HG03108 (cell line): ENCODE results near the gene SORCS2.

Experiments used
- ATAC-seq: cut with Tn5 transposase; IDR thresholded peaks from one replicate; pipeline ENCODE4 v1.9.1; 2021; ENCODE audit warnings: moderate library complexity; ENCODE audit not compliant: unreplicated experiment

The SORCS2 gene

DNA sequence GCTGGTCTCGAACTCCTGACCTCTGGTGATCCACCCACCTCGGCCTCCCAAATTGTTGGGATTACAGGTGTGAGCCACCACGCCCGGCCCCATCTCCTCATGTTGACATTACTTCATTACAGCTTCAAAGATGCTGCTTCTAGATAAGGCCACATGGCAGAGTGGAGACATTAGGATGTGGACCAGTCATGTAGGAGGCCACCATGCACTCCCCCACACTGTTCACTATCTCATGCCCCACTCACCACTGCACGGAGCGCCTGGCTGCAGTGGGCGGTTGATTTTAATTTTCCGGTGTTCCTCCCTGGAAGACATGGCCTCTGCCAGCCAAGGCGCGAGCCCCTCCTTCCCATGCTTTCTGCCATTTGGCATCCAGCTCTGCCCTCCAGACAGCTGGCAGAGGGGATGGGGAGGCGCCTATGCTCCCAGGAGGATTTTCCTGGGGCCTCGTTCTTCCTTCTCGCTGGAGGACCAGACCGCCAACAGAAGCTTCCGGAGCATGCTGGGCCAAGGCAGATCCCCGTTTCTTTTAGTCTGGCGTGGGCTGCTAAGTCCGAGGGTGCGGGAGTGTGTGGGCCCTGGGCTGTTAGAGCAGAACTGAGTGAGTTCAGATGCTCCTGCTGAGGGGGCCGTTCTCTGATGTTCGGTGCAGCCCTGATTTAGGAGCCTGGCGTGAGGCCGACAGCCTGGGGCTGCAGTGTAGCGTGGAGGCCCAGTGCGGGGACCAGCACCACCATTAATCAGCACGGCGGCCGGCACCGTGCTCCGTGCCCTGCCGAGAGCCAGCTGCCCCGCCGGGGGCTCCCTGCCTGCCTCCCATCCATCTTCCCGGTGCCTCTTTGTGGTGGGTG is 93.1 kb downstream of the SORCS2 start:
- ATAC-seq, result no peak

DNA sequence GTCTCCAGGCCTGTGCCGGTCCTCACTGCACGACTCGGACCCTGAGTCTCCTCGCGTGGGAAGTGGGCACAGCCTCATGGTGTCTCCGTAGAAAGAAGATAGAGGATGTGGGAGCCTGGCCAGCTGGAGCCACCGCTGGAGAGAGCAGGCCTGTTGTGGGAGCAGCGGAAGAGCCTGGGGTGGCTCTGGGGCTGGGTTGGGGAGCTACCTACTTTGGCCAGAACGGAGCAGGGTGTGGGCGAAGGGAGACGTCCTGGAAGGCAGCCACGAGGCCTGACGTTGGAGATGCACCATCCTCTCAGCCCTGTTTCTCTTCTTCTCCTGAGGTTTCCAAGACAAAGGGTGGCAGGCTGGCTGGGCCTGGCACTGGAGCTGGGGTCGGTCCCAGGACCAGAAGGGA is 93.8 kb downstream of the SORCS2 start:
- no peak for ATAC-seq

DNA sequence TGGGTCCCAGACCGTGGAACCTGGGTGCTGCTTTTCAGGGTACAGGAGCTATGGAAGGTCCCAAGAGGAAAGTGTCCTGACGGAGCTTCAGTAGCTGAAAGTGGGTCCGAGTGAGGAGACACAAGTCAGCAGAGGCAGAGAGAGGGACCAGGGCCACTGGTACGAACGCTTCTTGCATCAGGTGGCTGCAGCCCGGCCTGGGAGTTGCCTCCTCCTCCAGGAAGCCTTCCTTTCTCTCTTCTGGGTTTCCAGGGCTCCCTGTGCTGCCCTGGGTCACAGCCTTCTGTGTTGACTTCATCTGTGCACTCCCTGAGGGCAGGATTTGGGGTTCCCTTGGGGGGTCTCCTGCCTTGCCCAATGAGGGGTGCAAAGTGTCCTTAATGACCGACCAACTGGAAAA is 94.5 kb downstream of the SORCS2 start:
- no peak for ATAC-seq

DNA sequence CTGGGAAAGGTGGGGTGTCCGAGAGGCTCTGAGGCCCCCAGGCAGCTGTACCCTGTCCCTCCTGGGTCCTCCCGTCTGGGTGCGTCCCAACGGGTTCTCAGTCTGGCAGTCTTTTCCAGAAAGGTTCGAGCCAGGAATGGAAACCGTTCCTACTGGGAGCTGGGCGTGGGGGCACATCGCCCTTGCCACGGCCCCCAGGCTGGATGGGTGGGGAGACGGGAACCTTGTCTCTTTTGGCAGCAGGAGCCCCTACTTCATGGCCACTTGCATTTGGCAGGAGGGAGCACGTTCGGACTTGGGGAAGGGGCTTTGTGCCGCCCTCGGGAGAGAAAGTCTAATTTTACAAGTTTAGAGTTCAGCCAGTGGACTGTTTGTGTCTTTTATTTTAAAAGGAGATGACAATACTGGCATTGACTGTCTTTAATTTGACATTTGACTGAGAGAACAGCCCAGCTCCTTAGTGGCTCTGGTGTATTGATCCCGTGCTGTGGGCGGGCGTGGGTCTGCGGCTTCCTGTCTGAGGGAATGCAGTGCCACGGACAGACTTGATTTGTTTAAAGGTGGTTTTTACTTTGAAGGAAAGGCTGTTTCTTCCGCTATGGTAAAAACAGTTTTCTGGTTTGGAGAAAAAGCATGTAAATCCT is 95.1 kb downstream of the SORCS2 start:
- no peak for ATAC-seq

DNA sequence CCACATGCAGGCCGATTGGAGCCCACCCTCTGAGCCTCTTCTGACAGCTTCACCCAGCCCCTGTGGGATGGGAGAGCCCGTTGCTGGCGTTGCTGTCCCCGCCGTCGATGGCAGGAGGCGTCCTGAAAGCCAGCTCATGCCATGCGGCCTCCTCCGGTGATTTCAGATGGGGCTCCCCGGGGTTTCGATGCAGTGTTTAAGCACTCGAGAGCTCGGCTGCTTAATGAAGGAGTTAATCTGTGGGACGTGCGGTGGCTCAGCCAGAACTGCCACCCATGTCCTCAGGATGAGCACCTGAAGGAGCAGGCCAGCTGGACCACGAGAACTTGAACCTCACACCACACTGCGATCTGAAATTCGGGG is 95.6 kb downstream of the SORCS2 start:
- no peak for ATAC-seq

DNA sequence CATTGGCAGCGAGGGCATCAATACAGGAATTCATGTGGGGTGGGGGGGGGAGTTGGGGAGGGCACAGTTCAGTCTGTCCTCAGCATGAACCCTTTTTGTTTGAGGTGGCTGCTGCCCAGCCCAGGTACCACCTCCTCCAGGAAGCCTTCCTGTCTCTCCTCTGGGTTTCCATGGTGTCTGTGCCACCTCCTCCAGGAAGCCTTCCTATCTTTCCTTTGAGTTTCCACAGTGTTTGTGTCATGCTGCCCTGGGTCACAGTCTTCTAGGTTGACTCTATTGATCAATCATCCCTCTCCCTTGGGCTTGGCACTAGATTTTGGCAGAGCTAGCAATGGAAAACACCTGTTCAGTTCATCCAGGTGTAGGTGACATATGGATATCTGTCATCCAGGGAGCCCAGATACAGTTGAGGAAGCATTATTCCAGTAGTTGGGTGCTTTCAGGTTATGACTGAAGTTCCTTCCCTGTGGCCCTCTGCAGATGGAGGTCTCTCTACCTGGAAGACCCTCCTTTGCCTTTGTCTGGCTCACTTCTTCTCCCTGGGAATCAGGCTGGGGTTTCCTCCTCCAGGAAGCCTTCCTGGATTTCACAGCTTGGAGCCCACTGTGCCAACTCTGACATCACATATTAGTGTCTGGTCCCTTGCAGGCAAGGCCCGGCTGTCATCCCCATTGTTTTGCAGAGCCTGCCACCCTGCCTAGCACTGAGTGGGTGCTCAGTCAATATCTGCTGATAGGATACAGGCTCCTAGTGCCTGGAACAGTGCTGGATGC is 96.6 kb downstream of the SORCS2 start:
- ATAC-seq, result no peak

DNA sequence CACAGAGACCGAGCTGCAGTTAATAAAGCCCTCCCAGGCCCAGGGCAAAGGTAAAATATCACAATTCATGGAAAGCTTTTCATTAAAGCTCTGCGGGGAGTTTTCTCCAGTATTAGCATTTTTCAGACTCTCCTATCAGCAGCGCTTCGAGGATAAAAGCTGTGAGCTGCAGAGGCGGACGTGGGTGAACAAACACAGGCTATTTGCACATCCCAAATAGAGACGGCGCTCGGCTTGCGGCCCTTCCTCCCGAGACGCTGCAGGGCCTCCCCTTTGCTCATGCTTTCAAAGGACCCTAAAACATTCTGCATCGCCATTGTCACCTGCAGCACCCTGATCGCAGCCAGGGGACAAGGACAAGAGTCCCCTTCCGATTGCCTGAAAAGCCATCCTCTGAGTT is 97.3 kb downstream of the SORCS2 start:
- no peak for ATAC-seq

DNA sequence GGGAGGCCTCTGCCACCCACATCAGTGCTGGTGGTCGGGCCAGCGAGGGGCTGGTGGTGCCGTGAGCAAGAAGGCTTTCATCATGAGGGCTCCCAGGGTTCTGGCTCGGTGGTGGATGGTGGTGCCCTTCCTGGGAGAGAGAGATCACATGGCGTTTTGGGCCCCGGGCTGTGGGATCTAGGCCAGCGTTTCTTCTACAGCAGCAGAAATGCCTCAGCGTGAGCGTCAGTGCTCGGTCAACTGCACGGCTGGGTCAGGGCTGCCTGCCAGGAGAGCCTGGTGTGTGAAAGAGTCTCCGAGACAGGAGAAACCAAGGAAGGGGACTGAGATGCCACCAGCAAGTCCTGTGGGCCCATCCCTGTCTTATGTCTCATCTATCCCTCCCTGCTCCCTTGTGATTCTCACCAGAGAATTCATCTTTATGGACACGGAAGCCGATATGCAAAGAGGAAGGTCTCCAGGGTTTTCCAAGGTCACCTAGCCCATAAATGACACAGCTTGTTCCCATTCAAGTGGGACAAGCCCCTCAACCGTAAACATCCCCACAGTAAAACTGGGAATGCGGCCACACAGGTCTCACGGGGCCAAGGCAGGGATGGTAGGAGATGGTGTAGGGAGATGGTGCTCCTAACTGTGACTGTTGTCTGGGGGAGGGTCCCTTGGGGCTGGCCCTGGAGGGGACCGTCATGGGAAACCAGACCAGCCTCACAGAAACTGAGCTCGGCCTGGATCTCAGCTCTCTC is 99.2 kb downstream of the SORCS2 start:
- no peak for ATAC-seq

DNA sequence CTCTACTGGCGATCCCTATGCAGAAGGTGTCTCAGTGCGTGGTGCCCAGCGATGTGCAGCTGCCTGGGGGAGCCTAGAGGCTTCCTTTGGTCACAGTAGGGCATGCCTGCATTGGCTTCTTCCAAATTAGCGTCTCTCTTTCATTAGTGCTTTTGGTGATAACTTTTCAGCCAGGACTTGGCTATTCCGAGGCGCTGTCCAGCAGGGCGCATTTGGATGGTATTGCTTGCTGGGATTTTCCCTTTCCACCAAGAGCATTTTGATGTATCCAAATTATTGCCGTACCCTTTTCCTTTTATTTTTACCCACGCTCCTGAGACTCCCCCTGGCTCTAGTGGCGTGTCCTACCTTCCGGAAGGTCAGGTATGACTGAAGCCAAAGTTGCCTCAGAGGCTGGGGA is 101.4 kb downstream of the SORCS2 start:
- no peak for ATAC-seq

DNA sequence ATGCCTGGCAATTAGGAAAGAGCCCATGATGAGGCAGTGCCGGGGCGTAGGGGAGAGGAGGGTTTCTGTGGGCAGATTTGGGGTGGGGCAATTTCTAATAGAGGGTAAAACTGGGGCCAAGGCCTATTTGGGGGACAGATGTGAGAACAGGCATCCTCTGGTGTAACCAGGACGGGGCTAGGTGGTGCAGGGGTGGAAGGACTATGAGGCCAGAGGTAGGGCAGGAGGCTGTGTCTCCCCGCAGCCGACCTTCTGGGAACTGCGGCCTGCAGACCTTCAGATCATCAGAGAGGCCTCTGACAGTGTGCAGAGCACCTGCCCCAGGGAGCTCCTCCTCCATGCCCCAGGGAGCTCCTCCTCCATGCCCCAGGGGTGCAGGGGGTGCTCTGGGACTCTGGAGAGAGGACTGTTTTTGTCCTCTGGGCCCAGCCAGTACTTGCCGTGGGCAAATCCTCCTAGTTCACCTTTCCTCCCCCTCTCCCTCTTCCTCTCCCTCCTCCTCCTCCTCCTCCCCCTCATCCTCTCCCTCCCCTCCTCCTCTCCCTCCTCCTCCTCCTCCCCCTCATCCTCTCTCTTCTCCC is 101.9 kb downstream of the SORCS2 start:
- ATAC-seq, result no peak

DNA sequence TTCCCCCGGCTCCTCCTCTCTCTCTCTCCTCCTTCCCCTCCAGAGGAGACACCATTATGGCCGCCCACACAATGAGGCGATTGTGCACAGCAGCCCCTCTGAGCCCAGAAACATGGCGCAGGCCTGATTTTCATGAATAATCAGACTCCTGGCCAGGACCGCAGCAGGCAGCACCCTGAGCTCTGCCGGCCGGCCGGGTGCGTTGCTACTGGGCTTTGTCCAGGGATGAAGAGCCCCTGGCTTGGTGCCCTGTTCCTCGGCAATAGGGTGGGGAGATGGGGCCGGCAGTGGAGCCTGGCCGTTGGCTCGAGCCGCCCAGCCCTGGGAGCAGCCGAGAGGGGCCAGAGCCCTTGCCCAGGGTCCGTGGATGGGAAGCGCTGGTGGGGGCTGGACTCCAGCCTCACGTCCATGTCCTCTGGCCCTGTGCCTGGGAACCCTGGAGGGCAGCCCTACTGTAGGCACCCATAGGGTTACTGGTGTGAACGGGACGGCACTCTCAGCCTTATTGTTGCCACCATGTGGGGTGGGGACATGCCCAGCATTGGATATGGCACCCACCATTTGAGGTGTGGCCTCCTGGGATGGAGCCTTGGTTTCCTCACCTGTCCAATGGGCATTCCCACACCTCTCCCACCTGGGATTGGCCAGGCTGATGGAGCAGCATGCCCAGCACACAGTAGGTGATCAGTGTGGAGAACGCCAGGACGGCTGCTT is 103.0 kb downstream of the SORCS2 start:
- ATAC-seq, result no peak

DNA sequence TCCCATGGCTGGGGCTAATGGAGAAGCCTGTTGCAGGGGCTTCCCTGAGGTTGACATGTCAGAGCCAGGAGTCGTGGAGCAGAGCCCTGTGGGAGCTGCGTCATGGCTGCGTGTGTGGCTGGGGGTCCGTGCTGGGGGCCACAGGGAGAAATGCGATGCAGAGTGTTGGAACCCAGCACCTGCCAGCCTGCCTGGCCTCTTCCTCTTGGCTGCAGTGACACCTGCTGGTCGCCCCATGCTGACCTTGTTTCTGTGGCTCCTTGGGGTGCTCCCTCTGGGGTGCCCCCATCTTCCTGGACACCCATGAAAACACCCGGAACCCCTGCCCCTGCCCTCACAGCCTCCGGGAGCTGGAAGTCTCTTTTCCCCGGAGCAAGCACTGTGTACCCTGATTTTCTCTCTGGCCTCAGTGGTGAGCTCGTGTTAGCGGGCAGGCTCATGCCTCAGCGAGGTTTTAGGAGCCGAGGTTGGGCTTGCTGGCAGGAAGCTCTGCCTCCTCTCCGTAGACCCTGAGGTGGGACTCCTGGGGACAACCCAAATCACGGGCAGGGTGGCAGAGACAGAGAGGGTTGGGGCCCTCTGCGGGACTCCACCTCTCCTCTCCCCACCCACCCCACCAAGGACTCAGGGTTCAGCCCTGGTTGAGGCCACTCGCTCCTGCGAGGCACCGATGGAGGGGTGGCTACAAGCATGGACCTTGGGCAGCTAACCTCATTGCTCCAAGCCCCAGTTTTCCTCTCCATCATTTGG is 103.7 kb downstream of the SORCS2 start:
- ATAC-seq, result no peak

DNA sequence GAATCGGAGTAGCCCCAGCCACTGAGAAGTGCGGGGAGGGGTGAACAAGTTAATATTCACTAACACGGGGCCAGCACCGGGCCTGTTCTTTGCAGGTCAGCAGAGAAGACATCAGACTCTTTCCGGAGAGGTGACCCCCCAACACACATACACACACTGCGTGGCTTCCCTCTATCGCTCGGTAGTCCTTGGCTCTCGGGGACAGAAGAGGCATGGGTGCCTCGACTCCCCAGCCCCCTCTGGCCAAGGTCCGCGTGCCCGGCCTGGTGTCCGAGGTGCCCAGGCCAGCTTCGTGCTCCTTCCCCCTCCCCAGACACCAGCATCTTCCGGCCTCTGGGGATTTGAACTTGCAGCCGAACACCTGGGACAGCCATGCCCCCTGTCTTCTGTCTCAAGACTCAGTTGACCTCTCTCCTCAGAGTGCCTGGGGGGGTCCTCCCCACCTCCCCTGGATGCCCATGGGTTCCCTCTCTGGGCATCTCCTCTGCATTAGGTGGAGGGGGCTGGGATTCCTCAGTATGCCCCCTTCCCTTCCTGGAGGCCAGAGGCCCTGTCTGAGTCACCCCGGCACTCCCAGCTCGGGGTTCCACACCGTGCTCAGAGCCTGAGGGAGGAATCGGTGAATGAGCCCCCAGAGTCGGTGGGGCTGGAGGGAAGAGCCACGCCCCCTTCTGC is 104.5 kb downstream of the SORCS2 start:
- ATAC-seq, result no peak

DNA sequence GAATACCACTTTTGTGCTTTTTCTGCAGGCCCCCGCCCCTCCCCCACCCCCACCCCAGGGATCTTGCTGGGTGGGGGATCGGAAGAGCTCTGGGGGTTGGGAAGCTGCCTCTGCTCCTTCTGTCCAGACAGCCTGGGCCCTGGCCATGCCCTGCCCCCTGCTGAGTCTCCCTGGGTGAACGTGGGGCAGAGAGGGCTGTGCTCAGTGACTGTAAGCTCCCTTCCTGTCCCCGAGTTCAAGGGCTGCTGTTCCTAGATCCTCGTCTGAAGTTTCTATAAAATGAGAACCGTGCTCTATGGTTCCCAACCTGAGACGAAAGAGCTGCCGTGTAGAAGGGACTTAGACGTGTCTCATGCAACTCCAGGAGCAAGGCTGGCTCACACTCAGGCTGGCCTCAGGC is 105.0 kb downstream of the SORCS2 start:
- no peak for ATAC-seq

DNA sequence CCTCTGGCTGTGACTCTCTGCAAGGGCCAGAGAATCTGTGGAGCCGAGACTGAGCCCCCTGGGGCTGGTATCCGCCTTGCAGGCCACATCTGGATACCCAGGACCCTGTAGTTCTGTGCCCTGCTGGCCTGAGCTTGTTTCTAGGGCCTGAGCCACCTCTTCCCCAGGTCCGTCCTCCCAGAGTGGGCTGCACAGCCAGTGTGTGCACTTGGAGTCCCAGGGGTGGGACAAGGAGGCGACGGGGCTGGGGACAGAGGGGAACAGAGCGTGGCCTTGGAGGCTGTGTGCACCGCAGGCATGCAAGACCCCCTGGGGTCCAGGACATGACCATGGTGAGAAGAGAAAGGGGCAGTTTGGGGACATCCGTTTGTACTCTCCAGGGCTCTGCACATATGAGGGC is 105.5 kb downstream of the SORCS2 start:
- no peak for ATAC-seq

DNA sequence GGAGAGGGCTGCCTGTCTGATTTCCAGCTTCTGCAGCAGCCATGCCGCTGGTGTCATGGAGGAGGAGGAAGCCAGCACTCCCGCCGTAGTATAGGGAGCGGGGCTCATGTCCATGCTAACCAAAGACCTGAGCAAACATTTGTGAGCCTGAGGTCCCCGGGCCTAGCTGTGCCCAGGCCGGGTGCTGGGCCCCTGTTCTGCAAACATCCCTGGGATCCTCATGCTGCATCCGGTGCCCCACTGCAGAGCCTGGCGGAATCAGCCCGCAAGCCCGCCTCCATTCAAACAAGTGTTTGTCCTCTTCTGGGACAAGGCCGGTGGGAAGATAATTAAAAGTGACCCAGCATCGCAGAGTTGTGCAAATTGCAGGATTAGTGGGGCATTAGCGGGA is 106.3 kb downstream of the SORCS2 start:
- no peak for ATAC-seq

DNA sequence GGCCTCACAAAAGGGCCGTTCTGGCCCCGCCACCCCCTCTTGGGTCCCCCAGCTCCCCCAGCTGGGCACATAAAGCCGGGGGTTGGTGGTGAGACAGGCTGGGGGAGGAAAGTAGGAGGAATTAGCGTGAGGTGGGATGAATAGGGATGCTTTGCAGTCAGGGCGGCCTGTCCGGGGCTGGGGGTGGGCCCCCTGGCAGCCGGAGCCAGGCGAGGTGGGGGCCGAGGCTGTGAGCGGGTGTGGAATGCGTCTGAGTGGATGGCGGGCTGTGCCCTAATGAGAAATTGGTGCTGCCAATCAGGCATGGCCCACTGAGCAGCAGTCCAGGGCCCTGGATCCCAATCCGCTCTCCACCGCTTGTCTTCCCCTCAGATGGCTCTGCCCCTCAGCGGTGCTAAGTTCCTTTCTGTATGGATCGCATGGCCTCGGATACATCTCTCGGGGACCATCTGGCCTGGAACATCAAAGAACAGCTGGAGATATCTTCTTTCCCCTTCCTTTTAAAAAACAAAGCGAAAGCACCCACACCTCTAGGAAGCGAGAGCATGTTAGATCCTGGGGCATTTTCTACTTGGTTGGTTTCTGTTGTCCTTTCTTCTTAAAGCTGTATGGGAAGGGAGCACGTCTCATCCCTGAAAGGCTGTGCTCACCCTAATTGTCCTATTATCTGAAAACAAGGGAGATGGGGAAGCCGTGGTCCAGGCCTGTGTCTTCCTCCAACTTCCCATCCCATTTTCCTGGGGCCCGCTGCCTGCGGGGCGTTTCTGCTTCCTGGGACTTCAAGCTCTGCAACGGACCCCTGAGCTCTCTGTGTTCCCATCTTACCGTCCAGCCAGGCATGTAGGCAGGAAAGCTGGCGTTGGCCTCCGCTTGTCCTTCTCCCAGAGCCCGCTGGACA is 106.9 kb downstream of the SORCS2 start:
- ATAC-seq, result no peak
